Measurements from ENCODE around the gene TFR2.

Gene TFR2

DNA sequence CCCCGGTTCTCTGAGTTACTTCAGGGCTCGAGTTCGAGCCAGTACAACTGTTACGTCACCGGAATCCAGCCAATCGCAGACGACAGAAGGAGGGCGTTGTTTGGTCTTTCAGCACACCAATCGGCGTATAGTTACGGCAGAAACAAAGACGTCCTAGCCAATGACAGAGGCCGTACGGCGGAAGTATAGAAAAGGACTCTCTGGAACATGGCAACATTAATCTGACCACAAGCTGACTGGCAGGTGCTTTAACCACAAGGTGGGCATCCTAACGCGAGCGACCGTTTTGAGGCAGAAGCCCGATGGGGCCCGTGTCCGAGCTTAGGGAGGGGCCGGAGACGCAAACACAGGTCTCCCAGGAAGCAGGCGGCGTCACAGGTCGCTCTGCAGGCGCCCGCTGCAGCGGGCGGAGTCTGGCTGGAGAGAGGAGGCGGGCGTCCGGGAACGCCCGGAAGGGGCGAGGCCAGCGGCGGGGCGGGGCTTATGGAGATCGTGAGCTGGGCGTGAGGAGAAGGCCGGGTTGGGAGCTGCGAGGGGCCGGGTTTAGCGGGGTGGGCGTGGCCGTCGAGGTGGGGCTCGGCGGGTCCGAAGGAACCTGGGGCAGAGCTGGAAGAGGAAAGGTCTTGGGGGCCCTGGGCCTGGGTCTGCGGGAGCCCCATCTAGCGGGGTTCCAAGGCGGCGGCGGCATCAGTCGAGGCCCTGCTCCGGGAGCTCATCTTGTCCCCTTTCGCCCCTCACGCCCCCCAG is 29.2 kb downstream of the TFR2 start, which contains the start of gene MOSPD3:
Gene MOSPD3 (plus strand): TSS at position 558 of the 747 bp plus-strand sequence. CDS start 252 bp downstream, outside the sequence.
- peak; percentile 100 for DNase-seq

- no peak for DNase-seq
Measured at GRCh38 chr7:100609958-100610357, 31.4 kb downstream of the TFR2 start.

DNA sequence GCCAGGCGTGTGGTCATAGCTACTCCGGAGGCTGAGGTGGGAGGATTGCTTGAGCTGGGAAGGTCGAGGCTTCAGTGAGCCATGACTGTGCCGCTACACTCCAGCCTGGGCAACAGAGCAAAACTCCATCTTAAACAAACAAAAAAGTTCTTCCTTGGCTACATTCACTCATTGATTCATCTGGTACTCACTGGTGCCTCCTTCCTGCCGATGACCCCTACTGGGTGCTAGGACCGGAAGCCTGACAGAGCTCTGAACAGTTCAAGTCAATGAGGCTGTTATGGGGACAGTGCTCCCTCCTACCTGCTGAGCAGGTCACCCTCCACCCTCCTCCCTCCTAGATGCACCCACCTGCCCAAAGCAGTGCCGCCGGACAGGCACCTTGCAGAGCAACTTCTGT is 34.2 kb downstream of the TFR2 start:
- no peak for DNase-seq

- DNase-seq = no peak
Measured at GRCh38 chr7:100606313-100606712, 35.0 kb downstream of the TFR2 start.

GRCh38 chr7:100604976-100605911 is 36.1 kb downstream of the TFR2 start:
- DNase-seq = peak; percentile 28

DNA sequence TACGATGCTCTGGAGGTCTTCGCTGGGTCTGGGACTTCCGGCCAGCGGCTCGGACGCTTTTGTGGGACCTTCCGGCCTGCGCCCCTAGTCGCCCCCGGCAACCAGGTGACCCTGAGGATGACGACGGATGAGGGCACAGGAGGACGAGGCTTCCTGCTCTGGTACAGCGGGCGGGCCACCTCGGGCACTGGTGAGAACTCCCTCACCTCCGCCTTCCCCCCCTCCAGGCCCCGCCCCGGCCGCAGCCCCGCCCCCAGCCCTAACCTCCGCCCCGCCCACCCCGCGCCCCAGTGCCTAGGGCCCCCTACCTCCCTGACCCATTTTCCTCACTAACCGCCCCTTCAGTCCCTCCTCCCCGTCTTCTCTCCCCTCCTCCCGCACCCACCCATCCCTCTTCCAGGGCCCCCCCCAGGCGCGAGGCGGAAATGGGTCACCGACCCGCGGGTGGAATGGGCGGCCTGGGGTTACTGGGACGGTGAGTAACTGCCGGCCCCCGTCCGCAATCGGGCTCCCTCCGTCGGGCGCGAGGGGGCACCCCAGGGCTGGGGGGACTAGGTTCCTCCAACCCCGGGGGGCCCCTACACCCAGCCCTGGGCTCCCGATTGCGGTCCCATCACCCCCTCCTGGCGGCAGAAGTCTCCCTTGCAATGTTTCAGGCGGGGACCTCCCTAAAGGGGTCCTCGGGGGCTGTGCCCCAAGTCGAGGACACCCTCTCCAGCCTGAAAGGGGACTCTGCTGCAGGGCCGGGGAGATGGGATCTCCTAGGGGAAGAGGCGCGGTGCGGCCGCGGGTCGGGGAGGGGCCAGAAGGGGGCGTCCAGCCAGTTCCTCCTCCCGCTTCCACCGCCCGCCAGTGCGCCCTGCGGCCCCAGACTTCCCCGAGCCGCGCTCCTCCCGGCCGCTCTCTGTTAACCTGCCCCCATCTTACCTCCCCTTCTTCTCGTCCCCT is 37.0 kb downstream of the TFR2 start:
- DNase-seq = peak; percentile 87

DNA sequence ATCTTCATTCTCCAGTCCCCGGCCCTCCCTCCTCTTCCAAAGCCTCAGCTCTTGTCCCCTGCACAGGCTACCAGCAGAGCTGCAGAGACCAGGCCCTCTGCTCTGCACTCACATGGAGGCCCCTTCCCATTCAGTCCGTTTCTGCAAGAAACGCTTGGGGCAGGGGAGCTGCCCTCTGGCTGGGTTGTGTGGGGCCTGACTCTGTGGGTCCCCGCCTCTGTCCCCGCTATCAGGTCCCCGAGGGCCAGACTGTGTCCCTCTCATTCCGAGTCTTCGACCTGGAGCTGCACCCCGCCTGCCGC is 37.7 kb downstream of the TFR2 start:
- DNase-seq = no peak

GRCh38 chr7:100602889-100603725 is 38.2 kb downstream of the TFR2 start:
- DNase-seq = peak; percentile 63

DNA sequence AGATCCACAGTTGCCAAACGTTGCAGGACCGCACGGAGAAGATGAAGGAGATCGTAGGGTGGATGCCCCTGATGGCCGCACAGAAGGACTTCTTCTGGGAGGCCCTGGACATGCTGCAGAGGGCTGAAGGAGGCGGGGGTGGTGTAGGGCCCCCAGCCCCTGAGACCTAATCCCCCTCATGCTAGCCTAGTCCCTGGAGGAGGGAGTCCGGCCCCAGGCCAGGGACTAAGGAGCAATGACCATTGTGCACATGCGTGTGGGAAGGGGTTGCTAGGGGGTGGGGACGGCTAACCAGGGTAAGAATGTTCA is 40.7 kb downstream of the TFR2 start:
- DNase-seq = no peak

DNA sequence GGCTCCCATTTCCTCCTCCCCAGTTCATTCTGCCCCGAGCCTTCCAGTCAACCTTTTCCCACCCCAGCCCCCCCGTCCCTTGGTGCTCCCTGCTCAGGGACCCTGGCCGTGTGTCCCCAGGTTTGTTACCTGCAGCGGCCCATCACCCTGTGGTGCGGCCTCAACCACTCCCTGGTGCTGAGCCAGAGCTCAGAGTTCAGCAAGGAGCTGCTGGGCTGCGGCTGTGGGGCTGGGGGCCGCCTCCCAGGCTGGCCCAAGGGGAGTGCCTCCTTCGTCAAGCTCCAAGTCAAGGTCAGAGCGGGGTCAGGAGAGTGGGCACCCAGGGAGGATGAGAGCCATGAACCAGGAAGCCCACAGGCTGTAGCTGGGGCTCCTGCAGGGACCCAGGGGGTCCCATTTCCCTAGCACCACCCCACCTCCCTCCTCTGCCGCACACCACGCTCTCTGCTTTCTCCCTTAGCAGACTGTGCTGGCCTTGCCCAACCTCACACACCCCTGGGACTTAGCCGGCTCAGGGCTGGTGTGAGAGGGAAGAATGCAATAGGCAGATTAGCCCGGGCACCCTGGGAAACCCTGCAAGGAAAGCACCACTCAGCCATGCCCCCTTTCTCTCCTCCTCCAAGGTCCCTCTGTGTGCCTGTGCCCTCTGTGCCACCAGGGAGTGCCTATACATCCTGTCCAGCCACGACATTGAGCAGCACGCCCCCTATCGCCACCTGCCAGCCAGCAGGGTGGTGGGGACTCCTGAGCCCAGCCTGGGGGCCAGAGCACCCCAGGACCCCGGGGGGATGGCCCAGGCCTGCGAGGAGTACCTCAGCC is 41.2 kb downstream of the TFR2 start:
- peak; percentile 61 for DNase-seq

GRCh38 chr7:100598425-100598824 is 42.9 kb downstream of the TFR2 start:
- peak; percentile 51 for DNase-seq

- DNase-seq = no peak
Measured at GRCh38 chr7:100595188-100595587, 46.2 kb downstream of the TFR2 start.

DNA sequence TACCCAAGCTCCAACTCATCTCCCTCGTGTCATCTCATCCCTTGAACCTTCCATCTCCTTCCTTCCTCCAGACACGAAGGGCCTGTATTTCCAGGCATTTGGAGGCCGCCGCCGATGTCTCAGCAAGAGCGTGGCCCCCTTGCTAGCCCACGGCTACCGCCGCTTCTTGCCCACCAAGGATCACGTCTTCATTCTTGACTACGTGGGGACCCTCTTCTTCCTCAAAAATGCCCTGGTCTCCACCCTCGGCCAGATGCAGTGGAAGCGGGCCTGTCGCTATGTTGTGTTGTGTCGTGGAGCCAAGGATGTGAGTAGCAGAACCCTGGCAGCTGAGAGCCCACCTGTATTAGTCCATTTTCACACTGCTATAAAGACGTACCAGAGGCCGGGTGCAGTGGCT is 49.8 kb downstream of the TFR2 start:
- DNase-seq = no peak

- no peak for DNase-seq
Measured at GRCh38 chr7:100590077-100590737, 51.1 kb downstream of the TFR2 start.

DNA sequence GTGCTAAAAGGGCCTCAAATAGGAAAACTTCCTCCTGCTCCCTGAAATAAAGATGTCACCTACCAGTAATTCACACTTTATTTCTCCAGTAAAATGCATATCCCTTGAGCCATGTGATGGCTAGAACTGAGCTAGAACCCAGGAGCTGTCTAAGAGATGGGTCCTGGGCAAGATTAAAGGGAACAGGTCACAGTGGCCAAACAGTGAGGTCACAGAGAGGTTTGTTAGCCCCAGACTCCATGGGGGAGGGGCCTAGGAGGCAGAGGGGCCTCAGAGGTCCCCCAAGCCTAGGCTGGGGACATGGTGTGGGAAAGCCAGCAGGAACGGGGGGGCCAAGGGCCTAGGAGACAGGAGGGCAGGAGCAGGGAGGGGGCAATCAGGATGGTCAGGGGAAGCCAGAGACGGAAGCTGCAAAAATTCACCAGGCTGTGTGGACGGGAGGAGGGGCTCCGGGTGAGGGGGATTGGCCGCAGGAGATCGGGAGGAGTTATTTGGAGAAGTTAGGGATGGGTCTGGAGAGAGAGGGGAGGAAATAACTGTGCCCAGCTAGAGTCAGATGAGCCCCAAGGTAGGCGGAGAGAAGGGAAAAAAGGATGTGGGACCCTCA is 51.9 kb downstream of the TFR2 start:
- no peak for DNase-seq

GRCh38 chr7:100588438-100588837 is 52.9 kb downstream of the TFR2 start:
- peak; percentile 44 for DNase-seq

GRCh38 chr7:100586266-100587025 is 54.9 kb downstream of the TFR2 start, which contains the start of gene FBXO24:
TSS of gene FBXO24 (plus strand) at chr7:100586328. CDS start at chr7:100586626, 298 bp downstream.
- DNase-seq = peak; percentile 100

- peak; percentile 73 for DNase-seq
Measured at GRCh38 chr7:100585511-100586265, 55.7 kb downstream of the TFR2 start, which contains the start of gene LRCH4. TSS of gene LRCH4 (minus strand) at chr7:100586129. CDS start at chr7:100586100, 29 bp downstream.

All from RPMI8226 (cell line).